CD4-positive, alpha-beta memory T cell (primary cell): Measurements from ENCODE around the gene TRA2A. TPM values are rescaled to one million over a fixed set of nuclear protein-coding genes. Genes with fewer than 3 reads are reported as not detected.

Experiments
- CTCF ChIA-PET: fragments of 350-600 bp; sonication (Branson Sonifier 250); formaldehyde crosslinking; loops from one replicate; lab custom pipeline; 2021; ENCODE audit warnings: inconsistent platforms; ENCODE audit not compliant: partially characterized antibody; lab: Charles Lee
- POLR2A ChIA-PET: fragments of 350-600 bp; sonication (Branson Sonifier 250); formaldehyde crosslinking; loops from one replicate; lab custom pipeline; 2021; ENCODE audit not compliant: partially characterized antibody; lab: Charles Lee
- DNase-seq, 5 donors: peaks; one replicate each; pipeline versions ENCODE4 v3.0.0 to v3.0.0-alpha.2; 2020 to 2022; ENCODE audit warnings: mixed read lengths in 1 of 5
- H3K27ac ChIP-seq: one replicate; pipeline ENCODE4 v1.7.0; 2013; ENCODE audit warnings: low read depth, low read length
- H3K27me3 ChIP-seq: 2 replicates; pipeline ENCODE4 v1.7.0; 2013; ENCODE audit warnings: mild to moderate bottlenecking, low read length, moderate library complexity; ENCODE audit not compliant: insufficient read depth
- H3K36me3 ChIP-seq: 2 replicates; pipeline ENCODE4 v1.7.0; 2013; ENCODE audit warnings: mild to moderate bottlenecking, low read length, moderate library complexity; ENCODE audit not compliant: insufficient read depth
- H3K4me1 ChIP-seq: 2 replicates; pipeline ENCODE4 v1.7.0; 2013; ENCODE audit warnings: mild to moderate bottlenecking, low read length, moderate library complexity; ENCODE audit not compliant: insufficient read depth
- H3K4me3 ChIP-seq, 2 donors: one replicate each; pipeline ENCODE4 v1.7.0; 2013; ENCODE audit warnings: low read length in 2 of 2, mild to moderate bottlenecking in 1 of 2
- H3K9me3 ChIP-seq, 2 donors: one replicate each; pipeline ENCODE4 v1.7.0; 2013; ENCODE audit warnings: low read length in 2 of 2, control low read depth in 1 of 2; ENCODE audit not compliant: control insufficient read depth in 1 of 2
- H3K27ac Mint-ChIP-seq, 7 donors: one replicate each; pipeline ENCODE4 v1.8.0; 2020 to 2021; ENCODE audit warnings: mixed read lengths in 7 of 7, mild to moderate bottlenecking in 6 of 7, inconsistent platforms in 3 of 7, moderate library complexity in 3 of 7
- H3K27me3 Mint-ChIP-seq, 2 donors: one replicate each; pipeline ENCODE4 v1.8.0; 2020 to 2021; ENCODE audit warnings: mixed read lengths in 2 of 2
- H3K36me3 Mint-ChIP-seq, 2 donors: one replicate each; pipeline ENCODE4 v1.8.0; 2020 to 2021; ENCODE audit warnings: mixed read lengths in 2 of 2, inconsistent platforms in 1 of 2, mild to moderate bottlenecking in 1 of 2
- H3K4me1 Mint-ChIP-seq, 4 donors: one replicate each; pipeline ENCODE4 v1.8.0; 2020 to 2021; ENCODE audit warnings: mixed read lengths in 4 of 4, mild to moderate bottlenecking in 1 of 4
- H3K4me3 Mint-ChIP-seq, 8 donors: one replicate each; pipeline ENCODE4 v1.8.0; 2020 to 2021; ENCODE audit warnings: mixed read lengths in 8 of 8, mild to moderate bottlenecking in 7 of 8, moderate library complexity in 6 of 8, inconsistent platforms in 3 of 8
- H3K9me3 Mint-ChIP-seq, 8 donors: one replicate each; pipeline ENCODE4 v1.8.0; 2020 to 2021; ENCODE audit warnings: mixed read lengths in 8 of 8, mild to moderate bottlenecking in 5 of 8, inconsistent platforms in 3 of 8, moderate library complexity in 1 of 8
- intact Hi-C: fragments of 100-400 bp; cut with micrococcal nuclease; formaldehyde crosslinking; loops from one replicate; pipeline ENCODE4 v1.15.1; 2023
- polyA plus RNA-seq, 2 donors: library from polyadenylated mRNA; unstranded; fragments of 300-500 nt; fragmentation: Illumina TruSeq; gene quantifications; one replicate each; pipeline ENCODE4 v1.2.3, GENCODE V29; 2021
- total RNA-seq, 2 experiments: library from RNA; stranded (reverse); gene quantifications; one replicate each; pipeline ENCODE4 v1.2.3, GENCODE V29; 2021

TRA2A gene
- total and polyA plus RNA-seq, 4 experiments from 2014 or later: 37.5 to 145 (median 90.1) TPM

DNA sequence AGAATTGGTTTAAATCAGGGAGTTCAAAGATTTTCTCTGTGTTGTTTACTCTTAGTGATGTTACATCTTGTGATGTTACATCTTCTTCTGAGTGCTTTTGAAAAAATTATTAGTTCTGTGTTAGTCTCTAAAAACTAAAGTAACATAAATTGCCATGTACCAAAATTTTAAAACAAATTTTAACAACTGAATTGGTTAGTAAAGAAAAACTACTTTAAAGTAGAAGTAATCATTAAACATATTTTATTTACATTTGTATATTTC lies 56.3 kb downstream of the TRA2A start:
- Histone ChIP-seq H3K9me3 (no peaks in the 10 kb centered on the region), H3K4me1 (peaks cover 25% of the 10 kb centered on the region), H3K27me3 (peaks cover 73% of the 10 kb centered on the region), H3K4me3 (no peak overlapping the region), H3K36me3 (no peaks in the 10 kb centered on the region), H3K27ac (no peak overlapping the region)
- no peak overlapping the region for H3K4me3 Mint-ChIP-seq
- H3K36me3 Mint-ChIP-seq: peaks cover 4 to 6% of the 10 kb centered on the region in 2 donors
- DNase-seq: no peak
- H3K9me3 Mint-ChIP-seq: peaks cover 0 to 26% (median 17%) of the 10 kb centered on the region in 8 donors
- peaks cover 44 to 54% of the 10 kb centered on the region in 2 donors for H3K27me3 Mint-ChIP-seq
- ChIA-PET POLR2A (interaction anchor here (1.0 to 1.3 kb wide), 2 partner anchors 55 to 178 kb away, joined by 3 to 5 read pairs; no protein-coding TSS in a partner anchor), CTCF (no interaction called here)
- intact Hi-C loops: loop anchor here (10.0 kb wide), 1 partner anchor 1099 kb away; the partner anchor contains the start of gene PALS2
- peak overlapping the region in 2 of 7 donors; percentile 76 to 88 for H3K27ac Mint-ChIP-seq
- H3K4me1 Mint-ChIP-seq: peaks cover 4 to 25% (median 15%) of the 10 kb centered on the region in 4 donors

DNA sequence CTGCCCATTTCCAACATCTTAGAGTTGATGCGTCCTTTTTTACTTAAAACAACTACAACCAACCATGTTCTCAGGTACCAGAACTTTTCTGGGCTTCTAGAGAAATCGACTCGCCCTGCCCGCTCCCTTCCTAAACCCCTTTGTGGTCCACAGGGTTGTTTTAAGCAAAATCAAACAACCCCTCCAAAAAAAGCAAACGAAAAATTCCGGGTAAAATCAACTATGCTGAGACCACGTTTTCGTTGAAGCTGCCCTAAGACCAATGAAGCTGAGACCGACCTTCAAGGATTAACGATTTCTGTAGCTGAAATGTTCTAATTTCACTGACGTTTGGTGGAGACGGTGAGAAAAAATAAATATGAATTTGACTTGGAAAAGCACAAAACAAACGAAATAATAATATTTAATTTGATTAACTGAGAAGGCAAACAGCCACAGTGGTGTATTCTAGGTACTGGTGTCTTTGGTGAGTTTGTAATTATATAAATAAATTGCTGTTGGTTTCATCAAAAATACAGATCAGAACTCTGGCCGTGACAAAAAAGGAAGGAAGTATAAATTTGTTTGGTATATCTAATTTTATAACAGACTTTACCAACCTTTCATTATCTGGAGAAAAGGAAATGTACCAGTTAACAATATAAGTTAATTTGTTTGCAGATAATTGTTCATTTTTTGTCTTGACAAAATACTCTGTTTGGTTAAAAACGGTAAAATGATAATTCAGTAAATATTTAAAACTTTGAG lies 56.8 kb downstream of the TRA2A start:
- H3K27ac Mint-ChIP-seq: peak overlapping the region in 4 of 7 donors; percentile 37 to 88 (median 73)
- peak overlapping the region in 6 of 8 donors; percentile 34 to 65 (median 58) for H3K4me3 Mint-ChIP-seq
- no peak overlapping the region for H3K27ac ChIP-seq
- peak in 1 of 5 donors; percentile 26 for DNase-seq
- H3K4me1 ChIP-seq: peaks cover 30% of the 10 kb centered on the region
- H3K9me3 Mint-ChIP-seq: peaks cover 0 to 26% (median 17%) of the 10 kb centered on the region in 8 donors
- CTCF ChIA-PET: no interaction called here
- H3K4me1 Mint-ChIP-seq: peaks cover 7 to 30% (median 19%) of the 10 kb centered on the region in 4 donors
- peaks cover 4 to 7% of the 10 kb centered on the region in 2 donors for H3K36me3 Mint-ChIP-seq
- POLR2A ChIA-PET: interaction anchor here (1.0 to 1.3 kb wide), 2 partner anchors 56 to 177 kb away, joined by 3 to 5 read pairs; no protein-coding TSS in a partner anchor
- peaks cover 45 to 59% of the 10 kb centered on the region in 2 donors for H3K27me3 Mint-ChIP-seq
- H3K27me3 ChIP-seq: peaks cover 78% of the 10 kb centered on the region
- H3K9me3 ChIP-seq: no peaks in the 10 kb centered on the region
- H3K4me3 ChIP-seq: no peak overlapping the region
- intact Hi-C loops: loop anchor here (5.0 to 10.0 kb wide), 2 partner anchors 463 to 1100 kb away; partner anchors contain the start of genes HYCC1 and PALS2
- no peaks in the 10 kb centered on the region for H3K36me3 ChIP-seq

DNA sequence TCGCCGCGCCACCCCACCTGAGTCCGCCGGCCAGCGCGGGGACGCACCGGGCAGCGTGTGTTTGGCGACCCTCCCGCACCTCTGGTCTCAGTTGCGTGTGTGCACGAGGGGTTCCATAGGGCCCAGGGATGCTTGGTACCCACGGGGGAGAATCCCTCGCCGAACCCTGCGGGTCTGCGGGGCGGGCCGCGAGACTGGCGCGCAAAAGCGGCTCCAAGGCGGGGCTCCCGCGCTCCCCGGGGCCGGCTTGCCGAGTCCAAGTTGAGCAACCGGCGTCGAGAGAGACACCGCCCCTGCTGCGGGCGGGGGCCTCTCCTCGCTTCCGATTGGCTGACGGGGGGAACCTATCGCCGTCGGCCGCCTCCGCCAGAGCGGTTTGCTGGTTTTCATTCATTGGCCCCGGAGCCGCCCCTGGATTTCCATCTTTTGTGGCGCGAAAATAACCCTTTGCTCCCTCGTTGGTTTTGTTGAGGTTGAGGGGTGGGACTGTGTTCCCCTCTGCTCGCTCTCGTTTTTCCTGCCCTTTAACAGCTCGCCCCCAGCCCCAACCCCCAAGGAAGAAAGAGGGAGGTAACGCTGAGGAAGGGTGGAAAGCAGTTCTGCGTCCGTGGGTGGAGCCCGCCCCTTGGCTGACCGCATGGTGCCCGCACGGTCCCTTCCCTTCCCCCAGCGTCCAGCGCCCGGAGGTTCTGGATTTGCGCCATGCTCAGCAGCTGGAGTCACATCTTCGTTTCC lies 57.5 kb downstream of the TRA2A start:
- Mint-ChIP-seq H3K27ac (peak overlapping the region in 3 of 7 donors; percentile 70 to 88 (median 76)), H3K4me3 (peak overlapping the region in 6 of 8 donors; percentile 34 to 65 (median 58)), H3K9me3 (peaks cover 0 to 26% (median 17%) of the 10 kb centered on the region in 8 donors), H3K4me1 (peaks cover 9 to 33% (median 21%) of the 10 kb centered on the region in 4 donors), H3K27me3 (peaks cover 47 to 62% of the 10 kb centered on the region in 2 donors), H3K36me3 (peaks cover 4 to 7% of the 10 kb centered on the region in 2 donors)
- peak in 4 of 5 donors; percentile 26 to 34 (median 28) for DNase-seq
- Histone ChIP-seq H3K4me1 (peaks cover 37% of the 10 kb centered on the region), H3K27me3 (peaks cover 81% of the 10 kb centered on the region), H3K4me3 (peak overlapping the region in 1 of 2 donors; percentile 3), H3K9me3 (no peaks in the 10 kb centered on the region), H3K27ac (no peak overlapping the region), H3K36me3 (no peaks in the 10 kb centered on the region)
- ChIA-PET CTCF (interaction anchor here (1.1 kb wide), 1 partner anchor 13 kb away, joined by 5 read pairs; no protein-coding TSS in a partner anchor), POLR2A (interaction anchor here (1.0 to 1.3 kb wide), 2 partner anchors 57 to 177 kb away, joined by 3 to 5 read pairs; no protein-coding TSS in a partner anchor)
- intact Hi-C loops: loop anchor here (5.0 to 10.0 kb wide), 2 partner anchors 462 to 1101 kb away; partner anchors contain the start of genes HYCC1 and PALS2

DNA sequence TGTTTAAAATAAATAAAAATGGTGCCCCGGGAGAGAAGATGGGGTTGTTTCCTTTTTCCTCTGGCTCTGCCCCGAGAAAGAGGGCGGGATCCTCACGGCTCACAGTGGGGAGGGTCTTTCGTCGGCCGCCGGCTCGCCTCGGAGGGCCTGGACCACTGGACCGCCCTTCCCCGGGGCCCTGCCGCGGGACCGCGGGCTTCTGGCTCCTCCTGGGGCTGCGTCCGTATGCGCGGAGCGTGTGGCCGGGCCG lies 58.0 kb downstream of the TRA2A start:
- H3K4me1 ChIP-seq: peaks cover 42% of the 10 kb centered on the region
- no peak for DNase-seq
- CTCF ChIA-PET: interaction anchor here (1.1 kb wide), 1 partner anchor 14 kb away, joined by 5 read pairs; no protein-coding TSS in a partner anchor
- H3K27me3 ChIP-seq: peaks cover 81% of the 10 kb centered on the region
- H3K36me3 ChIP-seq: no peaks in the 10 kb centered on the region
- H3K9me3 ChIP-seq: no peaks in the 10 kb centered on the region
- no peak overlapping the region for H3K27ac Mint-ChIP-seq
- intact Hi-C loops: loop anchor here (5.0 to 10.0 kb wide), 2 partner anchors 461 to 1101 kb away; partner anchors contain the start of genes HYCC1 and PALS2
- H3K27me3 Mint-ChIP-seq: peaks cover 46 to 59% of the 10 kb centered on the region in 2 donors
- H3K9me3 Mint-ChIP-seq: peaks cover 0 to 26% (median 17%) of the 10 kb centered on the region in 8 donors
- H3K4me3 ChIP-seq: peak overlapping the region in 1 of 2 donors; percentile 3
- peaks cover 10 to 33% (median 22%) of the 10 kb centered on the region in 4 donors for H3K4me1 Mint-ChIP-seq
- no peak overlapping the region for H3K27ac ChIP-seq
- H3K36me3 Mint-ChIP-seq: peaks cover 4 to 7% of the 10 kb centered on the region in 2 donors
- H3K4me3 Mint-ChIP-seq: no peak overlapping the region
- POLR2A ChIA-PET: interaction anchor here (0.9 to 1.7 kb wide), 2 partner anchors 58 to 175 kb away, joined by 4 to 5 read pairs; partner anchors contain the start of genes MALSU1 and TRA2A

DNA sequence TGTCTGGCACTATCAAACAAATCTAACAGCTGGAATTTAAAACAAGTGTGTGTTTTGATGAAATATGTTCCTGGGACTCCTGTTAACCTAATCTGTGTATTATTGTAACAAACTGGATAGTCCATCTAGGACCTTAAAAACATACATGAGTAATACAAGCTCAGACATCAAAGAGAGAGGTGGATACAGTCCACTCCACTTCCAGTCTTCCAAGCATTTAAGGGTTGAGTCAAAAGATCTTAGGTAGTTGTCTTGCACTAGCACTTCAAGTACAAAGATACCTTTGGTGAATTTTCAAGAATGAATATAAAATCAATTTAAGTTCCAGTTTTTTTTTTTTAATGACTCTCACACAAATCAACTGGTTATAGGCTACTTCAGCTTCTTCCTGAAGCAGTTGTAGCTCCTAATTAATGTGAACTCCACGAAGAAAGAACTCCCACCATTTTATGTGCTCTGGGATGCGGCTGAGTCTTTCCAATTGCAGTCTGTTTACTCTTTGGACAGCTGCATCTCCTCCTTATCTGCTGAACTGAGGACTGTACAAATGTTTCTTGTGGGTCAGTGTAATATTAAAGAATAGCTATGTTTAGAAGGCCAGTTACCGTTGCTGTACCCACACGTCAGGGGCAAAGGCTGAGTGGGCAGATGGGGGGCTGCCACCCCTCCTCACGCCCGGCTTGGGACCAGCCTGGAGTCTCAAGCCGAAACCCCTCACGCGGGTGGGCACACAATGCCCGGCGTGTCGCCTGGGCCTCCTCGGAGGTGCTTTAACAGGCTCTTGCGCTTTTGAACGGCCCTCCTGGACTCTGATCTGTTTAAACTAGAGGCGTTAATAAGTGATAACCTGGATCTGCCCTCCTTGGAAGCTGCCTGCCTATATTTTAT lies 58.6 kb downstream of the TRA2A start:
- peak overlapping the region in 2 of 7 donors; percentile 37 to 78 for H3K27ac Mint-ChIP-seq
- ChIA-PET POLR2A (interaction anchor here (0.9 to 1.7 kb wide), 2 partner anchors 59 to 174 kb away, joined by 4 to 5 read pairs; partner anchors contain the start of genes MALSU1 and TRA2A), CTCF (interaction anchor here (1.1 to 1.2 kb wide), 2 partner anchors 12 to 14 kb away, joined by 3 to 5 read pairs; no protein-coding TSS in a partner anchor)
- peaks cover 48% of the 10 kb centered on the region for H3K4me1 ChIP-seq
- intact Hi-C loops: loop anchor here (5.0 to 10.0 kb wide), 2 partner anchors 461 to 1102 kb away; partner anchors contain the start of genes HYCC1 and PALS2
- H3K4me3 ChIP-seq: no peak overlapping the region
- H3K36me3 Mint-ChIP-seq: peaks cover 4 to 7% of the 10 kb centered on the region in 2 donors
- peaks cover 13 to 36% (median 25%) of the 10 kb centered on the region in 4 donors for H3K4me1 Mint-ChIP-seq
- peaks cover 81% of the 10 kb centered on the region for H3K27me3 ChIP-seq
- no peaks in the 10 kb centered on the region for H3K36me3 ChIP-seq
- no peaks in the 10 kb centered on the region for H3K9me3 ChIP-seq
- peak overlapping the region in 4 of 8 donors; percentile 6 to 70 (median 46) for H3K4me3 Mint-ChIP-seq
- no peak for DNase-seq
- H3K9me3 Mint-ChIP-seq: peaks cover 0 to 26% (median 17%) of the 10 kb centered on the region in 8 donors
- no peak overlapping the region for H3K27ac ChIP-seq
- H3K27me3 Mint-ChIP-seq: peaks cover 46 to 57% of the 10 kb centered on the region in 2 donors

DNA sequence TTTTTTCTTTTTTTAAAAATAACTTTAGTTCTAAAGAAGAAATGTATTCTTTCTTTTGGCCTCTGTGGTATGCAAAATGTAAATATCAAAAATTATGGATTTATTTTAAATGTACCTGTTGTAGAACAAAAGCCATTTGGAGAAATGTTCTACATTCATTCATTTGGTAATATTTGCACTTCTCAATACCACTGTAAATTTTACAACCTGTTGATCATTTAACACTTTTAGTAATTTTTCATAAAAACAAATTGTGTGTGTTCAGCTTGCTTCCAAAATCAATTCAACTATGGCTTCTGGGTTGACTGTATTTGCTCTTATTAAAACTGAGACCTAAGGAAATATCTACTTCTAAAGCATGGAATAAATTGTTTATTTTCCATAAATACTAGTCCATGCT lies 59.2 kb downstream of the TRA2A start:
- DNase-seq: no peak
- H3K4me1 Mint-ChIP-seq: peaks cover 18 to 42% (median 31%) of the 10 kb centered on the region in 4 donors
- Histone ChIP-seq H3K4me3 (no peak overlapping the region), H3K4me1 (peaks cover 54% of the 10 kb centered on the region), H3K36me3 (no peaks in the 10 kb centered on the region), H3K27me3 (peaks cover 82% of the 10 kb centered on the region), H3K9me3 (no peaks in the 10 kb centered on the region), H3K27ac (no peak overlapping the region)
- CTCF ChIA-PET: interaction anchor here (1.2 kb wide), 1 partner anchor 11 kb away, joined by 3 read pairs; no protein-coding TSS in a partner anchor
- intact Hi-C loops: loop anchor here (5.0 to 10.0 kb wide), 2 partner anchors 460 to 1102 kb away; partner anchors contain the start of genes HYCC1 and PALS2
- POLR2A ChIA-PET: interaction anchor here (1.7 kb wide), 1 partner anchor 59 kb away, joined by 5 read pairs; the partner anchor contains the start of gene TRA2A
- peaks cover 4 to 7% of the 10 kb centered on the region in 2 donors for H3K36me3 Mint-ChIP-seq
- peaks cover 0 to 26% (median 17%) of the 10 kb centered on the region in 8 donors for H3K9me3 Mint-ChIP-seq
- no peak overlapping the region for H3K4me3 Mint-ChIP-seq
- H3K27me3 Mint-ChIP-seq: peaks cover 52 to 64% of the 10 kb centered on the region in 2 donors
- peak overlapping the region in 1 of 7 donors; percentile 78 for H3K27ac Mint-ChIP-seq
